ENCODE measurements around the gene KANK2. TPM values are rescaled to one million over a fixed set of nuclear protein-coding genes. Genes with fewer than 3 reads are reported as not detected.
A peak's percentile ranks its signal among the peaks of the same experiment; 100 is the strongest.

The KANK2 gene
- total and polyA plus RNA-seq, 2 experiments from 2014 or later: 15.9 to 65.4 TPM

- peaks cover 76% of the 10 kb centered on the region for H3F3A ChIP-seq (replicated peaks; ENCODE audit: low read depth)
- Mint-ChIP-seq H3K9me3 (no peaks in the 10 kb centered on the region; the same call in 2 of the 3 replicates), H3K4me1 (no peaks in the 10 kb centered on the region), H3K27me3 (ENCODE audit: insufficient read depth, low read depth, poor library complexity) (peaks cover 20% of the 10 kb centered on the region), H3K36me3 (ENCODE audit: low read depth) (peaks cover 97% of the 10 kb centered on the region), H3K27ac (no peak overlapping the region), H3K4me3 (no peak overlapping the region)
- H3K4me2 ChIP-seq: no peak overlapping the region
- peaks cover 35% of the 10 kb centered on the region for H3K79me2 ChIP-seq (replicated peaks; ENCODE audit: insufficient read depth)
- no peaks in the 10 kb centered on the region for H3K9me2 ChIP-seq (ENCODE audit: insufficient read depth)
- TF ChIP-seq EZH2 (IDR thresholded peaks at IDR 0.05; ENCODE audit: low read depth, unreplicated experiment) (no peak), POLR2AphosphoS5 (IDR thresholded peaks at IDR 0.05; ENCODE audit: low read depth) (no peak), EZH2phosphoT487 (IDR thresholded peaks at IDR 0.05; ENCODE audit: unreplicated experiment) (no peak), ZNF462 (CRISPR knock-in tag; IDR thresholded peaks at IDR 0.05) (no peak), JUNB (IDR thresholded peaks at IDR 0.05; ENCODE audit: unreplicated experiment) (no peak), ZNF331 (CRISPR knock-in tag; IDR thresholded peaks at IDR 0.05; ENCODE audit: low read depth) (no peak), STAT1 (IDR thresholded peaks at IDR 0.05; ENCODE audit: unreplicated experiment) (no peak), CREB1 (CRISPR knock-in tag; IDR thresholded peaks at IDR 0.05; ENCODE audit: low read depth) (no peak), REST (IDR thresholded peaks at IDR 0.05; ENCODE audit: unreplicated experiment) (no peak)
- H3K4me3 ChIP-seq: no peak overlapping the region
- no peak overlapping the region for H2AFZ ChIP-seq
- ATAC-seq: no peak
- H3K36me3 ChIP-seq (ENCODE audit: insufficient read depth): peaks cover 79% of the 10 kb centered on the region
- H3K27me3 ChIP-seq (ENCODE audit: insufficient read depth): no peaks in the 10 kb centered on the region
- 0 out of 2 replicates have a peak overlapping the region, but pooled peaks have one; percentile 14 for H3K27ac ChIP-seq (ENCODE audit: low read depth)
- no peak for DNase-seq (ENCODE audit: low spot score)
- H3K4me1 ChIP-seq (ENCODE audit: insufficient read depth): no peaks in the 10 kb centered on the region
- peaks cover 69% of the 10 kb centered on the region for H4K20me1 ChIP-seq (replicated peaks; ENCODE audit: insufficient read depth)
These were observed 82.3 kb downstream of the KANK2 start for GRCh38 chr19:11115042-11115441.

Other genes with a start within 250 kb of the KANK2 start
- 252 and 336 TPM in 2 replicates for gene SMARCA4, start 236.5 kb downstream of the KANK2 start, total RNA-seq (2014; rRNA removed; shearing (Covaris generic))
- 175 and 177 TPM in 2 replicates for gene SMARCA4, start 236.5 kb downstream of the KANK2 start, polyA plus RNA-seq (2016; fragmentation: Nextera tagmentation; extraction: Ambion mirVana)
- 160 and 180 TPM in 2 replicates for gene LDLR, start 108.1 kb downstream of the KANK2 start, total RNA-seq (2014; rRNA removed; shearing (Covaris generic))
- 57.6 and 59.3 TPM in 2 replicates for gene LDLR, start 108.1 kb downstream of the KANK2 start, polyA plus RNA-seq (2016; fragmentation: Nextera tagmentation; extraction: Ambion mirVana)
- 38.7 and 42.2 TPM in 2 replicates for gene SPC24, start 41.8 kb downstream of the KANK2 start, total RNA-seq (2014; rRNA removed; shearing (Covaris generic))
- 40.6 and 41.8 TPM in 2 replicates for gene SPC24, start 41.8 kb downstream of the KANK2 start, polyA plus RNA-seq (2016; fragmentation: Nextera tagmentation; extraction: Ambion mirVana)
- gene ANGPTL8, start 42.1 kb upstream of the KANK2 start, total RNA-seq (2014; rRNA removed; shearing (Covaris generic)): not detected in 2 replicates
- gene ANGPTL8, start 42.1 kb upstream of the KANK2 start, polyA plus RNA-seq (2016; fragmentation: Nextera tagmentation; extraction: Ambion mirVana): 0.42 TPM in 1 of 2 replicates, not detected in the other
- gene DOCK6, start 65.0 kb upstream of the KANK2 start, total RNA-seq (2014; rRNA removed; shearing (Covaris generic)): 48.3 and 49.0 TPM in 2 replicates
- 28.9 and 34.6 TPM in 2 replicates for gene DOCK6, start 65.0 kb upstream of the KANK2 start, polyA plus RNA-seq (2016; fragmentation: Nextera tagmentation; extraction: Ambion mirVana)
- gene TSPAN16, start 98.6 kb upstream of the KANK2 start, total RNA-seq (2014; rRNA removed; shearing (Covaris generic)): not detected in 2 replicates
- gene TSPAN16, start 98.6 kb upstream of the KANK2 start, polyA plus RNA-seq (2016; fragmentation: Nextera tagmentation; extraction: Ambion mirVana): not detected in 2 replicates
- 16.9 and 21.2 TPM in 2 replicates for gene RAB3D, start 142.1 kb upstream of the KANK2 start, total RNA-seq (2014; rRNA removed; shearing (Covaris generic))
- gene RAB3D, start 142.1 kb upstream of the KANK2 start, polyA plus RNA-seq (2016; fragmentation: Nextera tagmentation; extraction: Ambion mirVana): 3.8 and 5.3 TPM in 2 replicates
- gene TMEM205, start 148.7 kb upstream of the KANK2 start, total RNA-seq (2014; rRNA removed; shearing (Covaris generic)): 223 and 293 TPM in 2 replicates
- gene TMEM205, start 148.7 kb upstream of the KANK2 start, polyA plus RNA-seq (2016; fragmentation: Nextera tagmentation; extraction: Ambion mirVana): 114 and 123 TPM in 2 replicates
- 3.4 and 3.5 TPM in 2 replicates for gene CCDC159, start 149.0 kb upstream of the KANK2 start, total RNA-seq (2014; rRNA removed; shearing (Covaris generic))
- gene CCDC159, start 149.0 kb upstream of the KANK2 start, polyA plus RNA-seq (2016; fragmentation: Nextera tagmentation; extraction: Ambion mirVana): 5.1 and 6.2 TPM in 2 replicates
- gene PLPPR2, start 157.9 kb upstream of the KANK2 start, total RNA-seq (2014; rRNA removed; shearing (Covaris generic)): 5.7 and 12.0 TPM in 2 replicates
- 5.0 and 9.0 TPM in 2 replicates for gene PLPPR2, start 157.9 kb upstream of the KANK2 start, polyA plus RNA-seq (2016; fragmentation: Nextera tagmentation; extraction: Ambion mirVana)
- 2.1 and 4.1 TPM in 2 replicates for gene SWSAP1, start 177.1 kb upstream of the KANK2 start, total RNA-seq (2014; rRNA removed; shearing (Covaris generic))
- 6.1 and 6.6 TPM in 2 replicates for gene SWSAP1, start 177.1 kb upstream of the KANK2 start, polyA plus RNA-seq (2016; fragmentation: Nextera tagmentation; extraction: Ambion mirVana)
- gene EPOR, start 186.8 kb upstream of the KANK2 start, total RNA-seq (2014; rRNA removed; shearing (Covaris generic)): 6.8 and 12.0 TPM in 2 replicates
- 9.1 and 9.2 TPM in 2 replicates for gene EPOR, start 186.8 kb upstream of the KANK2 start, polyA plus RNA-seq (2016; fragmentation: Nextera tagmentation; extraction: Ambion mirVana)
- 46.8 and 49.4 TPM in 2 replicates for gene RGL3, start 221.8 kb upstream of the KANK2 start, total RNA-seq (2014; rRNA removed; shearing (Covaris generic))
- gene RGL3, start 221.8 kb upstream of the KANK2 start, polyA plus RNA-seq (2016; fragmentation: Nextera tagmentation; extraction: Ambion mirVana): 48.8 and 49.2 TPM in 2 replicates
- 0.54 and 1.5 TPM in 2 replicates for gene ODAD3, start 237.6 kb upstream of the KANK2 start, total RNA-seq (2014; rRNA removed; shearing (Covaris generic))
- 6.1 TPM in 2 replicates for gene ODAD3, start 237.6 kb upstream of the KANK2 start, polyA plus RNA-seq (2016; fragmentation: Nextera tagmentation; extraction: Ambion mirVana)
- 107 and 130 TPM in 2 replicates for gene PRKCSH, start 238.1 kb upstream of the KANK2 start, total RNA-seq (2014; rRNA removed; shearing (Covaris generic))
- 85.3 and 90.3 TPM in 2 replicates for gene PRKCSH, start 238.1 kb upstream of the KANK2 start, polyA plus RNA-seq (2016; fragmentation: Nextera tagmentation; extraction: Ambion mirVana)

All from GM23338 (cell line).